ENCODE measurements around the gene NRXN3. TPM values are rescaled to one million over a fixed set of nuclear protein-coding genes. Genes with fewer than 3 reads are reported as not detected.

NRXN3 gene
- total RNA-seq, 1 donor = under 0.01 TPM

DNA sequence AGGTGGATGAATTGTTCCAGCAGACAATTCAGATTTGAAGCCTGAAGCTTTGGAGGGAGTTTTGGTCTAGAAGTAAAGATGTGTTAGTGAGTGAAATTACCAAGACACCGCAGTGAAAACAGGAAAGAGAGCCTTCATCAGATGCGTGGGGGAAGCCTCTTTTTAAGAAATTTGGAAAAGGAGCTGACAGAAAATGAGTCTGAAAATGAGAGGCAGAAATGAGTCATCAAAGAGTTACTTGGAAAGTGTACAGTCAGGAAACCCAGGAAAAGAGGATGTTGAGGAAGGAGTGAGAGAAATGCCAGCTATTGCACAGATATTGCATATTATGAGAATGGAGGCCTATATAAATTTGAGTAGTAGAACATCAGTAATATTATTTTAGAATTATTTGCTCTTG, 520.7 kb downstream of the NRXN3 start:
- Histone ChIP-seq H3K9me3 (ENCODE audit: low read depth, low read length) (no peaks in the 10 kb centered on the region), H3K4me3 (ENCODE audit: low read length) (no peak overlapping the region), H3K27me3 (ENCODE audit: insufficient read depth, low read length) (no peaks in the 10 kb centered on the region), H3K4me1 (ENCODE audit: insufficient read depth, low read length) (no peaks in the 10 kb centered on the region)

DNA sequence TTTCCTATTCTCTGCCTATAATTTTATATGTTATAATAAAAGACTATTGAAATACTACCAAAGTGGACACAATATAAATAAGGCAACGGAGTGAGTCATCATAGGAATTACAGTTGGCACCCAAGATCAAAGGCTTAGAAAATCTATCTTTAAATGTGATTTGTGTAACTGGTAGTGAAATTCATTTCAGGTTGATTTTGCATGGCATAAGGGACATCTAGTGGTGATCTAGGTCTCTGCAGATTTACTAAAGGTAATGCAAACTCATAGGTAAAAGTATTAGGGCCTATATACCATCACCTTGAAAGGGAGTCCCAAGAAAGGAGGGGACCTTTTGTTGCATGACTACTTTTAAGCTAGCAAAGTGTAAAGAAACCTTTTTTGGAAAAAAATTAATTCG, 527.2 kb downstream of the NRXN3 start:
- Histone ChIP-seq H3K9me3 (ENCODE audit: low read depth, low read length) (no peaks in the 10 kb centered on the region), H3K27me3 (ENCODE audit: insufficient read depth, low read length) (no peaks in the 10 kb centered on the region), H3K4me3 (ENCODE audit: low read length) (no peak overlapping the region), H3K4me1 (ENCODE audit: insufficient read depth, low read length) (no peaks in the 10 kb centered on the region)

DNA sequence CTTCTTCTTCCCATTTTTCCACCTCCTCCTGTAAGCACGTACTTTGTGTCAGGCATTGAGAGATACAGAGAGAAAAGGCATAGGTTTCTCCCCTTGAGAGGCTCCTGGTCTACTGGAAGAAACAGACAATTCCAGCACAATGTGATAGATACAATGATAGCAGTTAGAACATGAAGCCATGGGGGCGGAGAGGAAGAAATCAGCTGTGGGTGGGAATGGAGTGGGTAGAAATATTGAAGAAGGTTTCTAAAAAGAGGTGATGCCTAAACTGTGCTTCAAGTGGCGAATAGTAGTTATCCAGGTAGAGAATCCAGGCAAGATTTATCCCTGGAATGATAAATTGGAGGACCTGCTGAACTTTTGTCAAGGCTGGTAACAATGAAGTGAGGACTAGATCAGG, 528.8 kb downstream of the NRXN3 start:
- no peaks in the 10 kb centered on the region for H3K9me3 ChIP-seq (ENCODE audit: low read depth, low read length)
- no peaks in the 10 kb centered on the region for H3K4me1 ChIP-seq (ENCODE audit: insufficient read depth, low read length)
- no peaks in the 10 kb centered on the region for H3K27me3 ChIP-seq (ENCODE audit: insufficient read depth, low read length)
- H3K4me3 ChIP-seq (ENCODE audit: low read length) = no peak overlapping the region

DNA sequence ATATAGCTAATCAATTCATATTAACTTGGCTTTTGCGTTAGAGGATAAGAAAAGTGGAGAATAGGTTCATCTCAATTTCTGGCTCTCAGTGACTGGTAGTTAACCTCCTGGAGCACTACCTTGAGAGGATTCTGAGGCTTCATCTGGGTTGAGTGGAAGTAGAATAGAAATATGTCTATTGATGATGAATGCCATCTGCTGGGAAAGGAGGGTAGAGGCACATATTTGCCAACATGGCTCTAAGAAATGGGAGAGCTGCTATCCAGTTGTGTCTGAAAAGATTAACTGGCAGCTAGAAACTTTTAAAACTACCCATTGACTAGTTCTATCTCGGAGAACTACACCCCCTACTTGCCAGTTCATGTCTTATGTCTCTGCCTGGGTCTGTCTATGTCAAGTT, 530.1 kb downstream of the NRXN3 start:
- no peaks in the 10 kb centered on the region for H3K27me3 ChIP-seq (ENCODE audit: insufficient read depth, low read length)
- no peak overlapping the region for H3K4me3 ChIP-seq (ENCODE audit: low read length)
- no peaks in the 10 kb centered on the region for H3K4me1 ChIP-seq (ENCODE audit: insufficient read depth, low read length)
- H3K9me3 ChIP-seq (ENCODE audit: low read depth, low read length) = no peaks in the 10 kb centered on the region

DNA sequence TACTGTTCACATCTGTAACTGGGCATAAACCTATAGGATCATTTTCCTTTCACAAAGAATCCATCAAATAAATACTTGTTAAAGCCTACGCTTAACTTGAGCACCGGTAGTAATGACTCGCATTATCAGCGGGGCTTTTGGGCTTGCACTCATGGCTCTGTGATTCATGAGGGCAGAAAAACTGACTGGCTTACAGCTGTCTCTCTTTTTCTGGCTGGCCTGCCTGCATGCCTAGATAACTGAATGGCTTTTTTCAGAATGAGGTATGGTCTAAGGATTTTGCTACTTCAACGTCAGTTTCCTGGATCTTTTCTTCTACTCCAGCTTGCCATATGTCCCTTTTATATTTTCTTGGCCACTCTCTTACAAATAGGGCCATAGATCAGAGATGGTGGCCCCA, 531.1 kb downstream of the NRXN3 start:
- Histone ChIP-seq H3K4me3 (ENCODE audit: low read length) (no peak overlapping the region), H3K4me1 (ENCODE audit: insufficient read depth, low read length) (no peaks in the 10 kb centered on the region), H3K9me3 (ENCODE audit: low read depth, low read length) (no peaks in the 10 kb centered on the region), H3K27me3 (ENCODE audit: insufficient read depth, low read length) (no peaks in the 10 kb centered on the region)

DNA sequence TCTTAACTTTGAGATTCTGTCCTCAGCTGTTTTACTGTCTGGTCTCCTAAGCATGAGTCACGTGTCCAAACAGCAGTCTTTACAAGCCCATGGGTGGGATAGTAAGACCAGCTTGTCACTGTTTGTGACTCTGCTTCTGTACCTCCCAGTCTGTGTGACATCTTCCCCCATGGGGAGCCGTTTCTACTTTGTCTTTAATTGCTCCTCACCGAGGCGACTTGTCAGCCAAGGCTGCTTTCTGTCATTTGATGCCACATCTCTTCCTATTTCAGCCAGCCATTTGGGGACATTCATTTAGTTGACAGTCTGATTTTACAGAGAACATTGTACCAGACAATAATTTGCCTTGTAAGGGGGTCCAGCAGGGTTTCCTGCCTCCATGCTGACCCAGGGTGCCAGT, 534.8 kb downstream of the NRXN3 start:
- H3K9me3 ChIP-seq (ENCODE audit: low read depth, low read length) = no peaks in the 10 kb centered on the region
- no peaks in the 10 kb centered on the region for H3K4me1 ChIP-seq (ENCODE audit: insufficient read depth, low read length)
- no peak overlapping the region for H3K4me3 ChIP-seq (ENCODE audit: low read length)
- no peaks in the 10 kb centered on the region for H3K27me3 ChIP-seq (ENCODE audit: insufficient read depth, low read length)

DNA sequence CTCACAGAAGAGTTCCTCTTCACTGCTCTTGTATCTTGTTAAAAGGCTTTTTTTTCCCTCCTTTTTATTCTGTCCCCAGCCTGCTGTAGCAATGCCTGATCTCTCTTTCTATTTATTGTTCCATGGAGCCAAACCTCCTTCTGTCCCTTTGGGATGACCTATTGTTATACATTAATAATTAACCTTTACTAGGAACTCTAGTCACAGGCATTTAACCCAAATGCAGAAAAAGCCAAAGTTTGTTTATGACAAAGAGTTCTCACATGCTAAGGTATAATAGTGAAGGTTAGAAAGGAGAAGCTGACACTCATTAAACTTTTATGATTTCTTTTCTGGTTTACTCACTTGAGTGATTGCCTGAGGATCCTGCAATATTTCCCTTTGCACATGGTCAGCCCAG, 535.8 kb downstream of the NRXN3 start:
- H3K4me3 ChIP-seq (ENCODE audit: low read length) = no peak overlapping the region
- no peaks in the 10 kb centered on the region for H3K4me1 ChIP-seq (ENCODE audit: insufficient read depth, low read length)
- H3K9me3 ChIP-seq (ENCODE audit: low read depth, low read length) = no peaks in the 10 kb centered on the region
- H3K27me3 ChIP-seq (ENCODE audit: insufficient read depth, low read length) = no peaks in the 10 kb centered on the region

DNA sequence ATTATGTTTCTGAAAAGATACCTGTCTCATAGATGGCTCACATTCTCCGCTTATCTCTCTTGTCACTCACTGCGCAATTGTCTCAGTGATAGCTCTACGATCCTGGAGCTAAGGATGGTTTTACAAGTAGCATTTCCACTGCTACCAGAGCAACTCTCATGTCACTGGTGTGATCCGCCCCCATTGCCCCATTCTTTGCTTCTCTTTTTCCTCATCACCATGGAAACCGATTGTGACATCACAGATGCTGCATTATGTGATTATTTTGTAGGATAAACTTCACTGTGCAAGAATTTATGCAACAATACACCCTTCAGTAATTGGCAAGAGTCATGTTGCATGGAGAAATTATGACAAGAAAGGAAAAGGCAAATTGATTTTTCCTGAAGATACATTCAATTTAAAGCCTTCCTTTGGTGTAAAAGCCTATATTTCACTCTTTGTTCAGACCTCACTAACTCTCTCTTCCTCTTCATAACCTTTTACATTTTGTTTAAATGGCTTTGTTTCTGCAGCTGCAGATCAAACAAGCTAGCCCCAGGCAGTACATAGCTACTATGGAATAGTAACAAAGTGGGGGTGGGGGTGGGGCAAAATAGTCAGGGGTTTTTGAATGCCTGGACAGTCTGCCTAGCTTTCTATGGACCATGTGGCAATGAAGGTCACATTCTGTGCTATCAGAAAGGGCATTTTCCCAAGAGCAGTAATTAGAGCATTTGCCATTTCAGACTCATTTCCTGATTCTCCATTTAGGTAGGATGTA, 539.8 kb downstream of the NRXN3 start:
- Histone ChIP-seq H3K27me3 (ENCODE audit: insufficient read depth, low read length) (no peaks in the 10 kb centered on the region), H3K9me3 (ENCODE audit: low read depth, low read length) (no peaks in the 10 kb centered on the region), H3K4me1 (ENCODE audit: insufficient read depth, low read length) (no peaks in the 10 kb centered on the region), H3K4me3 (ENCODE audit: low read length) (no peak overlapping the region)

DNA sequence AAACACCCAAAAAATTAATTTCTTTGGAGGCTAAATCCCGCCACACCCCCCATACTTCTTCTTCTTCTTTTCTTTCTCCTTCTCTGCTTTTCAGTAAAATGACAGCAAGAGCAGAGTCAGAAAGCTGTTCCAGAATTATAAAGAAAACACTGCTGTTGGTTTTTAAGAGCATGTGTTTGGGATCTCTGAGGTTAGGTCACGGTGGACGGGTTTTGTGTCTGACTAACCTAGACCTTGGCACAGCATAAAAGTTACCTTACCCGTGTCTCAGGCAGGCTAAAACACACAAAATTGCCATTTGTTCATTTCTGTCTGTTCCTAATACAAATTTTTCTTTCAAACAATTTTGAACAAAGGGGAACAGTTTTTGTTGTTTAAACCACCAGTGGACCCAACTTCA, 540.8 kb downstream of the NRXN3 start:
- Histone ChIP-seq H3K4me3 (ENCODE audit: low read length) (no peak overlapping the region), H3K9me3 (ENCODE audit: low read depth, low read length) (no peaks in the 10 kb centered on the region), H3K27me3 (ENCODE audit: insufficient read depth, low read length) (no peaks in the 10 kb centered on the region), H3K4me1 (ENCODE audit: insufficient read depth, low read length) (no peaks in the 10 kb centered on the region)

DNA sequence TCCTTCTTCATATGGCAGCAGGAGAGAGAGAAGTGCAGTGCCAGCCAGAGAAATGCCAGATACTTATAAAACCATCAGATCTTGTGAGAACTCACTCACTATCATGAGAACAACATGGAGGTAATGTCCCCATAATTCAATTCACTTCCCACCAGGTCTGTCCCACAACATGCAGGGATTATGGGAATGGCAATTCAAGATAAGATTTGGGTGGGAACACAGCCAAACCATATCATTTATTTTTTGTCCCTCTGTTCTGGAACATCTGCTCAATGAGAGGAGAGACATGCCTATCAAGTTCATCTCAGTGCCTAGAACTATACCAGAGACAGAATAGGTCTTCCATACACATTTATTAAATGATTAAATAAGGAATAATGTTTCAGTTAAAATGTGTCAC, 543.5 kb downstream of the NRXN3 start:
- no peak overlapping the region for H3K4me3 ChIP-seq (ENCODE audit: low read length)
- H3K27me3 ChIP-seq (ENCODE audit: insufficient read depth, low read length) = no peaks in the 10 kb centered on the region
- no peaks in the 10 kb centered on the region for H3K4me1 ChIP-seq (ENCODE audit: insufficient read depth, low read length)
- H3K9me3 ChIP-seq (ENCODE audit: low read depth, low read length) = no peaks in the 10 kb centered on the region

DNA sequence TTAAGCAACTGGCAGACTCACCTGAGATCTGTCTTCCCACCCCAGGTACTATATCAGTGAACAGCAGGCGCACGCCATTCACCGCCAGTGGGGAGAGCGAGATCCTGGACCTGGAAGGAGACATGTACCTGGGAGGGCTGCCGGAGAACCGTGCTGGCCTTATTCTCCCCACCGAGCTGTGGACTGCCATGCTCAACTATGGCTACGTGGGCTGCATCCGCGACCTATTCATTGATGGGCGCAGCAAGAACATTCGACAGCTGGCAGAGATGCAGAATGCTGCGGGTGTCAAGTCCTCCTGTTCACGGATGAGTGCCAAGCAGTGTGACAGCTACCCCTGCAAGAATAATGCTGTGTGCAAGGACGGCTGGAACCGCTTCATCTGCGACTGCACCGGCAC, 544.5 kb downstream of the NRXN3 start:
- no peaks in the 10 kb centered on the region for H3K27me3 ChIP-seq (ENCODE audit: insufficient read depth, low read length)

DNA sequence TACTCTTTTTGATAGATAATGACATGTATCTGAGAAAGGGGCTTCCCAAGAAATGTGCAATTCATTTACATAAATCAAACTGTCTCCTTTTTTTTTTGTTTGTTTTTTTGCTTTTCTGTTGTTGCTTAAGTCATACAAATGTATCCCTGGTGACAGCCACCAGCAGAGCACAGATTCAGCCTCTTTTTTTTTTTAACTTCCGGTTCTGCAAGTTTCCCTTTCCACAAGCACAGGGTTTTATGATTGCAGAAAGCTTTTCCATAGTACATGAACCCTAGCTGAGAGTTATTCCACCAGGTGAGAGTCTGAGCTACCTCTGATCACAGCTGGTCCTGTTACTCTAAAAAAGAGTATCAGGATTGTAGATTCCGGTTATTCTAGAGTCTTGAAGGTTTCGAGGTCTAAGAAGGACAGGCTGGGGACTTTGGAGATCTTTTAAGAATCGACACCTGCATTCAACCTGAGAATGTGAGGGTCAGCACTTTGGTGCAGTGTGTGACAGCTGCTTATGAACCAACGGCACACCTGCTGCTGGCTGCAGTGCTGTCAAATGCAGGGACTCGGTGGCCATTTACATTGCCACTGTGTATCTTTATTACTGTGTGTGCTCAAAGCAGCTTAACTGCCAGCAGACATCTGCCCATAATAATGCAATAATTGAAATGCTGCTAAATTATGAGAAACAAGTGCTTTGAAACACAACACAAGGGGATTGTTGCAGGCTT, 551.7 kb downstream of the NRXN3 start:
- Histone ChIP-seq H3K4me3 (ENCODE audit: low read length) (no peak overlapping the region), H3K4me1 (ENCODE audit: insufficient read depth, low read length) (no peaks in the 10 kb centered on the region), H3K9me3 (ENCODE audit: low read depth, low read length) (no peaks in the 10 kb centered on the region), H3K27me3 (ENCODE audit: insufficient read depth, low read length) (no peaks in the 10 kb centered on the region)

More for the DNA sequence above, 544.5 kb downstream of the NRXN3 start:
- Histone ChIP-seq H3K9me3 (ENCODE audit: low read depth, low read length) (no peaks in the 10 kb centered on the region), H3K4me3 (ENCODE audit: low read length) (no peak overlapping the region), H3K4me1 (ENCODE audit: insufficient read depth, low read length) (no peaks in the 10 kb centered on the region)

DNA sequence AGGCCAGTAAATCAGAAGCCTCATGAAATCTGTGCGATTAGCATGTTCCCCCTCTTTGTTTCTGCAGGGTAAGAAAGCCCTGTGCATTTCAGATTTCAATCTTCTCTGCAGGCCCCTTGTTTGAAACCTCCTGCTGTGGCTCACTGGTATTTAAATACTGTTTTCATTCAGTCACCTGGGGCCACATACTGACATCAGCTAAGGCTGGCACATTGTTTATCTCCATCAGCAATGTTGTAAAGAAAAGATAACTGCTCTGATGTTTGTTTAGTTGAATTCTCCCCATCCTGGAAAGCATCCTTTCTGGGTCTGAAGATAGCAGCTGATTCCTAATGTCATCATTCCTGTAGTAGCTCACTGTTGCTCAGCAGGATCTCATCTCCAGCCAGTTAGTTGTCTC, 554.9 kb downstream of the NRXN3 start:
- Histone ChIP-seq H3K4me3 (ENCODE audit: low read length) (no peak overlapping the region), H3K4me1 (ENCODE audit: insufficient read depth, low read length) (no peaks in the 10 kb centered on the region), H3K9me3 (ENCODE audit: low read depth, low read length) (no peaks in the 10 kb centered on the region), H3K27me3 (ENCODE audit: insufficient read depth, low read length) (no peaks in the 10 kb centered on the region)

DNA sequence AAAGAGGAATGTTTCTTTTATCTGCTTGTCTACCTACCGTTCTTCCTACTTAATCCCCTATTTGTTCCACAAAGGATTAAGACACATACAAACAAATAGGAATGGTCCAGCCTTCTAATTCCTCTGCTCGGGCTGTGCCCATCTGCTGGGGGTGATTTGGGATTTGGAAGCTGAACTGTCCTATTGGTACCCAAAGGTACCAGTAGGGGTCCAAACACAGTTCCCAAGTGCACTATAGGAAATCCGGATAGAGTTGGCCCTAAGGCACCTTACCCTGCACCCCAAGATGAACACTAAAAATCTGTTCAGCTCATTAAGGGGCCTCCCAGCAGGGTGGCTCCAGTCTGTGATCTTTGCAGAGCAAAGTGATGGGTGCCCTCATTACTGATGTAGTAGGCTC, 566.9 kb downstream of the NRXN3 start:
- Histone ChIP-seq H3K4me1 (ENCODE audit: insufficient read depth, low read length) (no peaks in the 10 kb centered on the region), H3K9me3 (ENCODE audit: low read depth, low read length) (no peaks in the 10 kb centered on the region), H3K27me3 (ENCODE audit: insufficient read depth, low read length) (no peaks in the 10 kb centered on the region), H3K4me3 (ENCODE audit: low read length) (no peak overlapping the region)

DNA sequence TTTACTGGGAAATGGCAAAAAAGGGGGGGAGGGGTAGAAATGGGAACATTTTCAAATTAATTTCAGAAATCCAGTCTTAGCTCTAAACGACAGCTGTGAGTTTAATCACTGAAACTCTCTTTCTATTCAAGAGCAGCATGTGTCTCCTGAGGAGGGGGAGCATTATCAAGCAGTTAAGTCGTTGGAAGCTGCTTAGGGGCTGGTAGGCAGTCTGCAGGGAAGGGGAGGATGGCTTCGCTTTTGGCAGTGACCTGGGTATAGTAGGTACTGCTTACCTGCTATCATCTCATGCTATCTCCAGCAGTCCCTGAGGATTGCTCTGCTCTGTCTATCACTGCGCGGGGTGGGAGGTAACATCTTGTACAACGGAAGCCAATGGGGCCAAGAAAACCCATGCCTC, 567.4 kb downstream of the NRXN3 start:
- H3K4me1 ChIP-seq (ENCODE audit: insufficient read depth, low read length) = no peaks in the 10 kb centered on the region
- H3K27me3 ChIP-seq (ENCODE audit: insufficient read depth, low read length) = no peaks in the 10 kb centered on the region
- no peak overlapping the region for H3K4me3 ChIP-seq (ENCODE audit: low read length)
- H3K9me3 ChIP-seq (ENCODE audit: low read depth, low read length) = no peaks in the 10 kb centered on the region

DNA sequence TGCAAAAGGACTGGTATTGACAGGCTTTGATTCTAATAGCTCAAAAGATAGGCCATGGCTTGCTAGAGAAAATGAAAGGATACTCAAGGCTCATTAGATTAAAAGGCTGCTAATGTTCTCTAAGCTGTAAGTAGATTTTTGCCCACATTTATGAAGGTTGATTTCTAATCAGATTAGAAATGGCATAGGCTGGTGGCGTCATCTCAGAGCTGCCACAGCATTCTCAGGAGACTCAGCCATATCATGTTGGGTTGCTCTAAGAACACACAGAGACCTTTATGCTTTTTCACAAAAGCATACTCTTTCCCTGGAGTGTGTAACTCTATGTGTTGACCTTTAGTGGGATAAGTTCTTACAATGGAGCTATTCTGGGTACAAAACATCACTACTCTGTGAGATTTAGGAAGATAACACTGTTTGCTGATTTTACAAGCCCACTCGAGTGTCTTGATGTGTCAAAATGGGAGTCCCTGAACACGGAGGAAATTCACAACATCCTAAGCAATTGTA, 576.0 kb downstream of the NRXN3 start:
- H3K4me1 ChIP-seq (ENCODE audit: insufficient read depth, low read length) = no peaks in the 10 kb centered on the region
- no peaks in the 10 kb centered on the region for H3K9me3 ChIP-seq (ENCODE audit: low read depth, low read length)
- H3K27me3 ChIP-seq (ENCODE audit: insufficient read depth, low read length) = no peaks in the 10 kb centered on the region
- no peak overlapping the region for H3K4me3 ChIP-seq (ENCODE audit: low read length)
